ENCODE data around the gene TPST1. TPM values are rescaled to one million over a fixed set of nuclear protein-coding genes. Genes with fewer than 3 reads are reported as not detected.

The TPST1 gene
- total and polyA plus RNA-seq, 9 of the 15 experiments (the other 6 are each of a cell fraction or from before 2014, with no cell fraction given) = 0.15 to 2.2 (median 0.53) TPM

- TF ChIP-seq BCLAF1 (IDR thresholded peaks at IDR 0.05; ENCODE audit: borderline replicate concordance in 1 of 2, control insufficient read depth in 1 of 2, low read depth in 2 of 2, low read length in 1 of 2) (no peak), BRF2 (IDR thresholded peaks at IDR 0.05; ENCODE audit: borderline replicate concordance, insufficient read depth, insufficient read length) (no peak), RUNX1 (IDR thresholded peaks at IDR 0.05; ENCODE audit: low read depth) (no peak), ZNF232 (CRISPR knock-in tag; IDR thresholded peaks at IDR 0.05) (no peak), ZNF133 (CRISPR knock-in tag; IDR thresholded peaks at IDR 0.05) (no peak), MAFK (IDR thresholded peaks at IDR 0.05; ENCODE audit: low read length) (peak; percentile 39; the same call in 1 of the 2 replicates)
Measured at GRCh38 chr7:66255534-66256100, 50.5 kb downstream of the TPST1 start (continued).

Measured in K562 (cell line).